Subcutaneous adipose tissue (tissue), 4 donors: Measurements from ENCODE around the gene GLI2. TPM values are rescaled to one million over a fixed set of nuclear protein-coding genes. Genes with fewer than 3 reads are reported as not detected.

Source experiments
- CTCF ChIP-seq: fragments of 450-650 bp; IDR thresholded peaks from one replicate; pipeline ENCODE4 v1.5.1; 2016; ENCODE audit warnings: low read depth, mild to moderate bottlenecking, control low read depth, antibody characterized with exemption, moderate library complexity
- total RNA-seq, 4 donors: library from RNA; depleted of rRNA; stranded (reverse); fragments of >200 nt; gene quantifications; one replicate each; pipeline ENCODE4 v1.1.0, GENCODE V29; 2016

The GLI2 gene
- total RNA-seq: 1 to 10 TPM in 2 of 4 donors, under 1 TPM in 2; 0.82 to 1.5 (median 1.0) TPM

- no peak for TF ChIP-seq CTCF
Observed at GRCh38 chr2:120735746-120736170, at the start of gene GLI2. Gene GLI2 (plus strand): TSS chr2:120735868. CDS start chr2:120797321, 61,453 bp downstream.

GRCh38 chr2:120685974-120686297 is 49.7 kb upstream of the GLI2 start:
- TF ChIP-seq CTCF: no peak

GRCh38 chr2:120686511-120687168 is 49.0 kb upstream of the GLI2 start:
- TF ChIP-seq CTCF: no peak

GRCh38 chr2:120687210-120687609 is 48.5 kb upstream of the GLI2 start:
- TF ChIP-seq CTCF: no peak

GRCh38 chr2:120690521-120690920 is 45.1 kb upstream of the GLI2 start:
- no peak for TF ChIP-seq CTCF

GRCh38 chr2:120691410-120691809 is 44.3 kb upstream of the GLI2 start:
- TF ChIP-seq CTCF: no peak

- no peak for TF ChIP-seq CTCF
Observed at GRCh38 chr2:120692691-120693090, 43.0 kb upstream of the GLI2 start.
